HEK293 (cell line): ENCODE results near the gene CDC42EP1.

Experiments
- CTCF ChIA-PET: fragments of 350-600 bp; formaldehyde crosslinking; extraction: SDS; loops from one replicate; lab custom pipeline; 2021; ENCODE audit warnings: antibody characterized with exemption; lab: Yijun Ruan, JAX
- POLR2A ChIA-PET: fragments of 300-600 bp; formaldehyde crosslinking; extraction: SDS; loops from one replicate; lab custom pipeline; 2020; ENCODE audit warnings: antibody characterized with exemption, inconsistent platforms; lab: Yijun Ruan, JAX
- H3K27ac ChIP-seq: fragments of 200-500 bp; sonication (Bioruptor generic); 2 replicates; pipeline ENCODE4 v1.5.1; 2014; ENCODE audit warnings: low read depth, low read length, control low read depth, inconsistent platforms; ENCODE audit errors: extremely low read depth
- H3K36me3 ChIP-seq, 2 experiments: fragments of 200-500 bp in 1 of 2; sonication (Bioruptor generic) in 1 of 2; 1 replicate in 1 of 2; 2 replicates in 1 of 2; pipeline ENCODE4 v1.5.1; 2014 to 2017; ENCODE audit warnings: inconsistent platforms in 2 of 2, low read length in 2 of 2; ENCODE audit not compliant: control insufficient read depth in 2 of 2, insufficient read depth in 1 of 2
- H3K4me1 ChIP-seq: fragments of 200-500 bp; sonication (Bioruptor generic); 2 replicates; pipeline ENCODE4 v1.5.1; 2014; ENCODE audit warnings: mild to moderate bottlenecking, low read length, inconsistent platforms; ENCODE audit not compliant: control insufficient read depth, insufficient read depth
- H3K4me3 ChIP-seq: 2 replicates; pipeline ENCODE4 v1.5.1; 2011; ENCODE audit warnings: low read depth, mild to moderate bottlenecking, control low read depth, low read length, moderate library complexity
- H3K9me3 ChIP-seq: fragments of 200-500 bp; sonication (Bioruptor generic); 2 replicates; pipeline ENCODE4 v1.5.1; 2014; ENCODE audit warnings: low read depth, low read length, inconsistent platforms; ENCODE audit not compliant: control insufficient read depth, insufficient read depth
- BCL11A ChIP-seq: fragments of 450-650 bp; formaldehyde crosslinking; IDR thresholded peaks from 2 replicates; pipeline ENCODE4 v1.5.1; 2016; ENCODE audit warnings: low read depth, missing biosample characterization, missing genetic modification characterization
- ZBTB17 ChIP-seq: fragments of 450-650 bp; formaldehyde crosslinking; IDR thresholded peaks from 2 replicates; pipeline ENCODE4 v1.5.1; 2016; ENCODE audit warnings: missing biosample characterization, missing genetic modification characterization
- ZEB2 ChIP-seq: fragments of 450-650 bp; formaldehyde crosslinking; IDR thresholded peaks from 2 replicates; pipeline ENCODE4 v1.5.1; 2016; ENCODE audit warnings: missing biosample characterization, missing genetic modification characterization
- ZNF140 ChIP-seq: fragments of 450-650 bp; formaldehyde crosslinking; IDR thresholded peaks from 2 replicates; pipeline ENCODE4 v1.5.1; 2016; ENCODE audit warnings: missing biosample characterization, missing genetic modification characterization
- ZNF2 ChIP-seq: fragments of 450-650 bp; formaldehyde crosslinking; IDR thresholded peaks from 2 replicates; pipeline ENCODE4 v1.5.1; 2016; ENCODE audit warnings: missing biosample characterization, missing genetic modification characterization
- ZNF391 ChIP-seq: fragments of 450-650 bp; formaldehyde crosslinking; IDR thresholded peaks from 2 replicates; pipeline ENCODE4 v1.5.1; 2016; ENCODE audit warnings: low read depth, missing biosample characterization, missing genetic modification characterization, borderline replicate concordance
- ZNF654 ChIP-seq: fragments of 450-650 bp; formaldehyde crosslinking; IDR thresholded peaks from 2 replicates; pipeline ENCODE4 v1.5.1; 2016; ENCODE audit warnings: low read depth, missing biosample characterization, missing genetic modification characterization
- ZNF677 ChIP-seq: fragments of 450-650 bp; IDR thresholded peaks from 2 replicates; pipeline ENCODE4 v1.5.0; 2018; ENCODE audit warnings: missing biosample characterization, mild to moderate bottlenecking, missing genetic modification characterization, moderate library complexity
- ZNF768 ChIP-seq: fragments of 450-650 bp; formaldehyde crosslinking; IDR thresholded peaks from 2 replicates; pipeline ENCODE4 v1.5.1; 2018; ENCODE audit warnings: missing biosample characterization, mild to moderate bottlenecking, missing genetic modification characterization
- TF ChIP-seq, protein P1 (sequence below): fragments of 450-650 bp; formaldehyde crosslinking; IDR thresholded peaks from 2 replicates; pipeline ENCODE4 v1.5.1; 2016; ENCODE audit warnings: missing biosample characterization, missing genetic modification characterization
- TF ChIP-seq, protein P2 (sequence below): fragments of 450-650 bp; formaldehyde crosslinking; IDR thresholded peaks from 2 replicates; pipeline ENCODE4 v1.5.1; 2016; ENCODE audit warnings: missing biosample characterization, missing genetic modification characterization
- TF ChIP-seq, protein P3 (sequence below): fragments of 450-650 bp; formaldehyde crosslinking; IDR thresholded peaks from 2 replicates; pipeline ENCODE4 v1.5.1; 2016; ENCODE audit warnings: missing biosample characterization, missing genetic modification characterization

CDC42EP1 gene

DNA sequence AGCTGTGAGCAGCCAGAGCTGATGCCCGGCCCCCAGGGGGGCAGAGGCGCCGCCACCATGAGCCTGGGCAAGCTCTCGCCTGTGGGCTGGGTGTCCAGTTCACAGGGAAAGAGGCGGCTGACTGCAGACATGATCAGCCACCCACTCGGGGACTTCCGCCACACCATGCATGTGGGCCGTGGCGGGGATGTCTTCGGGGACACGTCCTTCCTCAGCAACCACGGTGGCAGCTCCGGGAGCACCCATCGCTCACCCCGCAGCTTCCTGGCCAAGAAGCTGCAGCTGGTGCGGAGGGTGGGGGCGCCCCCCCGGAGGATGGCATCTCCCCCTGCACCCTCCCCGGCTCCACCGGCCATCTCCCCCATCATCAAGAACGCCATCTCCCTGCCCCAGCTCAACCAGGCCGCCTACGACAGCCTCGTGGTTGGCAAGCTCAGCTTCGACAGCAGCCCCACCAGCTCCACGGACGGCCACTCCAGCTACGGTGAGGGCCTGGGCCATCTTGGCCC lies 6.1 kb downstream of the CDC42EP1 start (continued):
- TF ChIP-seq ZNF677 (tag by site-specific recombination): no peak
- TF ChIP-seq, protein P1, sequence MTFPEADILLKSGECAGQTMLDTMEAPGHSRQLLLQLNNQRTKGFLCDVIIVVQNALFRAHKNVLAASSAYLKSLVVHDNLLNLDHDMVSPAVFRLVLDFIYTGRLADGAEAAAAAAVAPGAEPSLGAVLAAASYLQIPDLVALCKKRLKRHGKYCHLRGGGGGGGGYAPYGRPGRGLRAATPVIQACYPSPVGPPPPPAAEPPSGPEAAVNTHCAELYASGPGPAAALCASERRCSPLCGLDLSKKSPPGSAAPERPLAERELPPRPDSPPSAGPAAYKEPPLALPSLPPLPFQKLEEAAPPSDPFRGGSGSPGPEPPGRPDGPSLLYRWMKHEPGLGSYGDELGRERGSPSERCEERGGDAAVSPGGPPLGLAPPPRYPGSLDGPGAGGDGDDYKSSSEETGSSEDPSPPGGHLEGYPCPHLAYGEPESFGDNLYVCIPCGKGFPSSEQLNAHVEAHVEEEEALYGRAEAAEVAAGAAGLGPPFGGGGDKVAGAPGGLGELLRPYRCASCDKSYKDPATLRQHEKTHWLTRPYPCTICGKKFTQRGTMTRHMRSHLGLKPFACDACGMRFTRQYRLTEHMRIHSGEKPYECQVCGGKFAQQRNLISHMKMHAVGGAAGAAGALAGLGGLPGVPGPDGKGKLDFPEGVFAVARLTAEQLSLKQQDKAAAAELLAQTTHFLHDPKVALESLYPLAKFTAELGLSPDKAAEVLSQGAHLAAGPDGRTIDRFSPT: no peak

GRCh38 chr22:37566903-37567798 lies 6.9 kb downstream of the CDC42EP1 start:
- no peak overlapping the region for H3K27ac ChIP-seq
- POLR2A ChIA-PET: interaction anchor here (0.5 to 2.5 kb wide), 10 partner anchors 11 to 76 kb away, joined by 3 to 11 read pairs (median 5); partner anchors contain the start of gene GGA1

More at GRCh38 chr22:37566903-37567798, 6.9 kb downstream of the CDC42EP1 start:
- peaks cover 17% of the 10 kb centered on the region for H3K4me1 ChIP-seq
- peaks cover 0 to 40% of the 10 kb centered on the region in 2 experiments; a peak in 2 of 3 replicates for H3K36me3 ChIP-seq
- no peak overlapping the region for H3K4me3 ChIP-seq
- TF ChIP-seq BCL11A (peak; percentile 44; the same call in 1 of the 2 replicates), ZNF654 (peak; percentile 65), ZNF391 (tag by site-specific recombination) (no peak), ZEB2 (tag by site-specific recombination) (peak; percentile 73), ZBTB17 (tag by site-specific recombination) (peak; percentile 20; the same call in 1 of the 2 replicates), ZNF2 (0 out of 2 replicates have a peak, but pooled peaks have one; percentile 45), ZNF140 (tag by site-specific recombination) (no peak), ZNF768 (peak; percentile 88; the same call in 1 of the 2 replicates)
- TF ChIP-seq, protein P2, sequence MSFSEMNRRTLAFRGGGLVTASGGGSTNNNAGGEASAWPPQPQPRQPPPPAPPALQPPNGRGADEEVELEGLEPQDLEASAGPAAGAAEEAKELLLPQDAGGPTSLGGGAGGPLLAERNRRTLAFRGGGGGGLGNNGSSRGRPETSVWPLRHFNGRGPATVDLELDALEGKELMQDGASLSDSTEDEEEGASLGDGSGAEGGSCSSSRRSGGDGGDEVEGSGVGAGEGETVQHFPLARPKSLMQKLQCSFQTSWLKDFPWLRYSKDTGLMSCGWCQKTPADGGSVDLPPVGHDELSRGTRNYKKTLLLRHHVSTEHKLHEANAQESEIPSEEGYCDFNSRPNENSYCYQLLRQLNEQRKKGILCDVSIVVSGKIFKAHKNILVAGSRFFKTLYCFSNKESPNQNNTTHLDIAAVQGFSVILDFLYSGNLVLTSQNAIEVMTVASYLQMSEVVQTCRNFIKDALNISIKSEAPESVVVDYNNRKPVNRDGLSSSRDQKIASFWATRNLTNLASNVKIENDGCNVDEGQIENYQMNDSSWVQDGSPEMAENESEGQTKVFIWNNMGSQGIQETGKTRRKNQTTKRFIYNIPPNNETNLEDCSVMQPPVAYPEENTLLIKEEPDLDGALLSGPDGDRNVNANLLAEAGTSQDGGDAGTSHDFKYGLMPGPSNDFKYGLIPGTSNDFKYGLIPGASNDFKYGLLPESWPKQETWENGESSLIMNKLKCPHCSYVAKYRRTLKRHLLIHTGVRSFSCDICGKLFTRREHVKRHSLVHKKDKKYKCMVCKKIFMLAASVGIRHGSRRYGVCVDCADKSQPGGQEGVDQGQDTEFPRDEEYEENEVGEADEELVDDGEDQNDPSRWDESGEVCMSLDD: no peak
- TF ChIP-seq, protein P1: peak; percentile 60; the same call in 1 of the 2 replicates
- TF ChIP-seq, protein P3, sequence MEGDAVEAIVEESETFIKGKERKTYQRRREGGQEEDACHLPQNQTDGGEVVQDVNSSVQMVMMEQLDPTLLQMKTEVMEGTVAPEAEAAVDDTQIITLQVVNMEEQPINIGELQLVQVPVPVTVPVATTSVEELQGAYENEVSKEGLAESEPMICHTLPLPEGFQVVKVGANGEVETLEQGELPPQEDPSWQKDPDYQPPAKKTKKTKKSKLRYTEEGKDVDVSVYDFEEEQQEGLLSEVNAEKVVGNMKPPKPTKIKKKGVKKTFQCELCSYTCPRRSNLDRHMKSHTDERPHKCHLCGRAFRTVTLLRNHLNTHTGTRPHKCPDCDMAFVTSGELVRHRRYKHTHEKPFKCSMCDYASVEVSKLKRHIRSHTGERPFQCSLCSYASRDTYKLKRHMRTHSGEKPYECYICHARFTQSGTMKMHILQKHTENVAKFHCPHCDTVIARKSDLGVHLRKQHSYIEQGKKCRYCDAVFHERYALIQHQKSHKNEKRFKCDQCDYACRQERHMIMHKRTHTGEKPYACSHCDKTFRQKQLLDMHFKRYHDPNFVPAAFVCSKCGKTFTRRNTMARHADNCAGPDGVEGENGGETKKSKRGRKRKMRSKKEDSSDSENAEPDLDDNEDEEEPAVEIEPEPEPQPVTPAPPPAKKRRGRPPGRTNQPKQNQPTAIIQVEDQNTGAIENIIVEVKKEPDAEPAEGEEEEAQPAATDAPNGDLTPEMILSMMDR (tag by site-specific recombination): peak; percentile 87
- H3K9me3 ChIP-seq: no peaks in the 10 kb centered on the region
- CTCF ChIA-PET: interaction anchor here (0.5 to 10.7 kb wide), 34 partner anchors 10 to 777 kb away, joined by 3 to 608 read pairs (median 6); partner anchors contain the start of genes LGALS2 and MFNG
